Thoracic aorta (tissue), 2 donors: ENCODE measurements around the gene ARFGAP2. TPM values are rescaled to one million over a fixed set of nuclear protein-coding genes. Genes with fewer than 3 reads are reported as not detected.

ENCODE experiments used
- ATAC-seq: fragments of 150-250 bp; one replicate; pipeline ENCODE4 v1.8.0; 2017; ENCODE audit warnings: low read depth; ENCODE audit not compliant: insufficient number of reproducible peaks, low FRiP score
- DNase-seq: peaks from one replicate; pipeline ENCODE4 v3.0.0-alpha.2; 2020; ENCODE audit warnings: low spot score
- H3K27ac ChIP-seq, 2 donors: fragments of 200-600 bp; sonication (generic); 1 replicate in 1 of 2; 2 replicates in 1 of 2; pipeline ENCODE4 v1.5.1; 2016; ENCODE audit warnings: mild to moderate bottlenecking in 2 of 2, moderate library complexity in 2 of 2
- H3K27me3 ChIP-seq: fragments of 200-600 bp; sonication (generic); replicated peaks from 2 replicates; pipeline ENCODE4 v1.6.0; 2016; ENCODE audit warnings: mild to moderate bottlenecking; ENCODE audit not compliant: insufficient read depth
- H3K36me3 ChIP-seq: fragments of 200-600 bp; sonication (generic); one replicate; pipeline ENCODE4 v1.5.1; 2016
- H3K4me1 ChIP-seq, 2 donors: fragments of 200-600 bp; sonication (generic); 1 replicate in 1 of 2; 2 replicates in 1 of 2; pipeline versions ENCODE4 v1.5.1 to v1.6.0; 2016; ENCODE audit warnings: low read depth in 2 of 2, mild to moderate bottlenecking in 1 of 2; ENCODE audit not compliant: control insufficient read depth in 1 of 2
- H3K4me3 ChIP-seq: fragments of 200-600 bp; sonication (generic); 2 replicates; pipeline ENCODE4 v1.5.1; 2016; ENCODE audit warnings: mild to moderate bottlenecking
- H3K9me3 ChIP-seq: fragments of 200-600 bp; sonication (generic); 2 replicates; pipeline ENCODE4 v1.5.1; 2016
- total RNA-seq, 2 donors: library from RNA; depleted of rRNA; stranded (reverse); fragments of >200 nt; gene quantifications; one replicate each; pipeline versions ENCODE4 v1.1.0 to v1.2.3, GENCODE V29; 2016
- TF ChIP-seq, protein P1 (sequence below): fragments of 200-600 bp; sonication (generic); IDR thresholded peaks from one replicate; pipeline ENCODE4 v1.5.1; 2019; ENCODE audit warnings: antibody characterized with exemption

ARFGAP2 gene
- total RNA-seq, 2 donors from 2014 or later, result 122 to 164 TPM

DNA sequence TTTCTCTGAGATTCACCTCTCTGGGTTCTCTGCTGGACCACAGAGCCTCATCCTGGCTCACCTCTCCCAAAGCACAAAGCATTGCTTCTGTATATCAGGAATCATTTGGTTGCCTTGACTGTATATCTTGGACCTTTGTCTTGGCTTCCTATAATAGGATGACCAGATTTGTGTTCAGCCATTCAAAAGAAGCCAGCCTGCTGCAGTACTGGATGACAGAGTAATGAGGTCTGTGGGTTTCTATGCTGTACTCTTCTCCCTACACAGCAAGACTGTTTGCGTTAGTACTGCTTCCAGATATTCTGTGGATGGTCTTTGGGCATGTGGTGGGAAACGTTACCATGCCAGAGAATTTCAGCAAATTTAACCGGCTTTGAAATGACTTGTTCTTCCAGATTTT is 39.8 kb downstream of the ARFGAP2 start:
- TF ChIP-seq, protein P1, sequence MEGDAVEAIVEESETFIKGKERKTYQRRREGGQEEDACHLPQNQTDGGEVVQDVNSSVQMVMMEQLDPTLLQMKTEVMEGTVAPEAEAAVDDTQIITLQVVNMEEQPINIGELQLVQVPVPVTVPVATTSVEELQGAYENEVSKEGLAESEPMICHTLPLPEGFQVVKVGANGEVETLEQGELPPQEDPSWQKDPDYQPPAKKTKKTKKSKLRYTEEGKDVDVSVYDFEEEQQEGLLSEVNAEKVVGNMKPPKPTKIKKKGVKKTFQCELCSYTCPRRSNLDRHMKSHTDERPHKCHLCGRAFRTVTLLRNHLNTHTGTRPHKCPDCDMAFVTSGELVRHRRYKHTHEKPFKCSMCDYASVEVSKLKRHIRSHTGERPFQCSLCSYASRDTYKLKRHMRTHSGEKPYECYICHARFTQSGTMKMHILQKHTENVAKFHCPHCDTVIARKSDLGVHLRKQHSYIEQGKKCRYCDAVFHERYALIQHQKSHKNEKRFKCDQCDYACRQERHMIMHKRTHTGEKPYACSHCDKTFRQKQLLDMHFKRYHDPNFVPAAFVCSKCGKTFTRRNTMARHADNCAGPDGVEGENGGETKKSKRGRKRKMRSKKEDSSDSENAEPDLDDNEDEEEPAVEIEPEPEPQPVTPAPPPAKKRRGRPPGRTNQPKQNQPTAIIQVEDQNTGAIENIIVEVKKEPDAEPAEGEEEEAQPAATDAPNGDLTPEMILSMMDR, result no peak
- H3K4me3 ChIP-seq, result no peak overlapping the region
- no peak for ATAC-seq
- no peak for DNase-seq
- H3K36me3 ChIP-seq, result no peaks in the 10 kb centered on the region
- H3K4me1 ChIP-seq, result no peaks in the 10 kb centered on the region
- no peaks in the 10 kb centered on the region for H3K9me3 ChIP-seq
- H3K27ac ChIP-seq, result no peak overlapping the region
- no peaks in the 10 kb centered on the region for H3K27me3 ChIP-seq

DNA sequence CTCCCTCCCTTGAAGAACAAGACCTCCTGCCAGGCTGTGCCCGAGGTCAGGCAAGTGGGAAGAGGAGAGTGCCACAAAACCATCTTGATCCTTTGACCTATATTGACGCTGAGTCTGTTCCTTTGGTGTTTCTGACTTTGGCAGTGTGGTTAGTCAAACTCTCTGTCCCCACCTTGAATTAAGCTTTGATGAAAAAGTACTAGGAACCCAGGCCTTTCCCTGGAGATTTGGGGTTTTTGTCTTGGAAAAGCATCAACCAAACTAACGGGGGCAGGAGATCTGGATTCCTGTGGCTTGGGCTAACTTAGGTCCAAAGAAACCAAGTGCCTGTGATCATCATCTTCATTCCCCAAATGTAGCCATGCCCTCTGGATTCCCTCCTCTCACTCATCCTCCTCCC is 40.4 kb downstream of the ARFGAP2 start:
- DNase-seq, result no peak
- no peak for ATAC-seq
- H3K4me1 ChIP-seq, result no peaks in the 10 kb centered on the region
- H3K9me3 ChIP-seq, result no peaks in the 10 kb centered on the region
- no peak overlapping the region for H3K4me3 ChIP-seq
- H3K27ac ChIP-seq, result no peak overlapping the region
- H3K27me3 ChIP-seq, result no peaks in the 10 kb centered on the region
- no peaks in the 10 kb centered on the region for H3K36me3 ChIP-seq
- TF ChIP-seq, protein P1, result no peak

- DNase-seq (no peak), ATAC-seq (no peak)
- no peaks in the 10 kb centered on the region for H3K27me3 ChIP-seq
- H3K4me3 ChIP-seq, result no peak overlapping the region
- TF ChIP-seq, protein P1, result no peak
- H3K36me3 ChIP-seq, result no peaks in the 10 kb centered on the region
- H3K27ac ChIP-seq, result no peak overlapping the region
- no peaks in the 10 kb centered on the region for H3K4me1 ChIP-seq
- no peaks in the 10 kb centered on the region for H3K9me3 ChIP-seq
These were observed 43.7 kb downstream of the ARFGAP2 start for GRCh38 chr11:47132981-47133380.

DNA sequence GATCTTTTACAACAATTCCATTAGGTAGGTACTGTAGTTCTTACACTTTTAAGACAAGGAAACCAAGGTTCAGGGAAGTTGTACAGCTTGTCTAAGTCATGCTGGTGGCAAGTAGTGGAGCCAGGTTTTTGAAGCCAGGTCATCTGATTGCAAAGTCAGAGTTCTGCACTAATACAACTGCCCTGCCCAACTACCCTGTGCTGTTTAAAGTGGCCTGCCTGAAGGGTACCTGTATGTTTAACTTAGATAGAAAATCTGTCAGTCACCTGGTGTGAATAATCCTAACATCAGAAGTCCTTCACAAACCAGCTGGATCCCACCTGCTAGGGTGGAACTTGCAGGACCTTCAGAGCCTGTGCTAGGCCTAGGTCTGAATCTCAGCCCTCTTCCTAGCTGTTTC is 44.2 kb downstream of the ARFGAP2 start:
- no peaks in the 10 kb centered on the region for H3K27me3 ChIP-seq
- no peak overlapping the region for H3K27ac ChIP-seq
- H3K4me3 ChIP-seq, result no peak overlapping the region
- ATAC-seq (no peak), DNase-seq (no peak)
- TF ChIP-seq, protein P1, result no peak
- no peaks in the 10 kb centered on the region for H3K4me1 ChIP-seq
- H3K9me3 ChIP-seq, result no peaks in the 10 kb centered on the region
- H3K36me3 ChIP-seq, result no peaks in the 10 kb centered on the region

- TF ChIP-seq, protein P1, result no peak
- DNase-seq, result no peak
These were observed 45.5 kb downstream of the ARFGAP2 start for GRCh38 chr11:47131136-47131535.

More at GRCh38 chr11:47131136-47131535, 45.5 kb downstream of the ARFGAP2 start:
- Histone ChIP-seq H3K4me3 (no peak overlapping the region), H3K9me3 (no peaks in the 10 kb centered on the region), H3K27me3 (no peaks in the 10 kb centered on the region), H3K36me3 (no peaks in the 10 kb centered on the region), H3K27ac (no peak overlapping the region), H3K4me1 (no peaks in the 10 kb centered on the region)
- ATAC-seq, result no peak
